KOPT-K1 (cell line): Measurements from ENCODE around the gene CA11.

Experiments
- H3K27ac ChIP-seq: fragments of 200-600 bp; sonication (generic); 2 replicates; pipeline ENCODE4 v1.5.1; 2016; ENCODE audit warnings: antibody characterized with exemption, mild to moderate bottlenecking, low read depth, low read length; ENCODE audit not compliant: poor library complexity, severe bottlenecking
- H3K36me3 ChIP-seq: fragments of 200-600 bp; sonication (generic); 2 replicates; pipeline ENCODE4 v1.5.1; 2017; ENCODE audit warnings: antibody characterized with exemption, mild to moderate bottlenecking, low read length, moderate library complexity; ENCODE audit not compliant: insufficient read depth
- H3K9me3 ChIP-seq: fragments of 200-600 bp; sonication (generic); 2 replicates; pipeline ENCODE4 v1.5.1; 2017; ENCODE audit warnings: antibody characterized with exemption, low read length, mild to moderate bottlenecking; ENCODE audit not compliant: insufficient read depth, poor library complexity, severe bottlenecking

The CA11 gene

DNA sequence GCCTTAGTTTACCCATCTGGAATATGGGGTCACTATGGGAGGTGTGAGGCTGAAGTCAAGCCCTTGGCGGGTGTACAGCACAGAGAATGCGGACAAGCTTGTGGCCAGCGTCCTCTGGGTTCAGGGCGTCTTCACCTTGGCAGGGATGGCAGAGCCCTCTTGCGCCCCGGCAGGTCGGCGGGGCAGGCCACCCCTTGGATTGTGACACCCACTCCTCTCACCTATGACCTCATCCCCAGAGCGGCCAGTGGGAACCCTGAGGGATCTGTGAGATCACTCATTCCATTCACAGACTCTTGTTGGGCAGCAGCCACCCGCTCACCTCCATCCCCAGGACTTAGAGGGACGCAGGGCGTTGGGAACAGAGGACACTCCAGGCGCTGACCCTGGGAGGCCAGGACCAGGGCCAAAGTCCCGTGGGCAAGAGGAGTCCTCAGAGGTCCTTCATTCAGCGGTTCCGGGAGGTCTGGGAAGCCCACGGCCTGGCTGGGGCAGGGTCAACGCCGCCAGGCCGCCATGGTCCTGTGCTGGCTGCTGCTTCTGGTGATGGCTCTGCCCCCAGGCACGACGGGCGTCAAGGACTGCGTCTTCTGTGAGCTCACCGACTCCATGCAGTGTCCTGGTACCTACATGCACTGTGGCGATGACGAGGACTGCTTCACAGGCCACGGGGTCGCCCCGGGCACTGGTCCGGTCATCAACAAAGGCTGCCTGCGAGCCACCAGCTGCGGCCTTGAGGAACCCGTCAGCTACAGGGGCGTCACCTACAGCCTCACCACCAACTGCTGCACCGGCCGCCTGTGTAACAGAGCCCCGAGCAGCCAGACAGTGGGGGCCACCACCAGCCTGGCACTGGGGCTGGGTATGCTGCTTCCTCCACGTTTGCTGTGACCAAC is 39.3 kb downstream of the CA11 start, which contains the start of gene SPACA4:
SPACA4 (plus strand) TSS at position 280 of the 896 bp plus-strand sequence; CDS start at position 517, 237 bp downstream.
- Histone ChIP-seq H3K36me3 (no peaks in the 10 kb centered on the region), H3K9me3 (no peaks in the 10 kb centered on the region), H3K27ac (no peak within 1 kb of the TSS)

DNA sequence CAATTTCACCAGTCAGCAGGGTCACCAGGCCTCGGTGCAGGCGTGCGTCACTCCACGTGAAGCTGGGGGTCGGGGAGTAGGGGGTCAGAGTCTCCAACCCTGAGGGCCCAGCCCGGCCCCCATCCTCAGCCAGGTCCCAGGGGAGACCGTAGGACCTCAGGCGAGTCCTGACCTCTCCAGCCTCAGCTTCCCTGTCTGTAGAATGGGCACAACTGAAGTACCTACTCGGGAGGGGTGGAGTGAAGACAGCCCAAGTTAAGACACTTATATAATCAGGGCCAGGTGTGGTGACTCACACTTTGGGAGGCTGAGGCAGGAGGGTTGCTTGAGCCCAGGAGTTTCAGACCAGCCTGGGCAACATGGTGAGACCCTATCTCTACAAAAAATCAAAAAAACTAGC is 42.1 kb downstream of the CA11 start:
- H3K36me3 ChIP-seq: no peaks in the 10 kb centered on the region
- no peak overlapping the region for H3K27ac ChIP-seq
- H3K9me3 ChIP-seq: no peaks in the 10 kb centered on the region

DNA sequence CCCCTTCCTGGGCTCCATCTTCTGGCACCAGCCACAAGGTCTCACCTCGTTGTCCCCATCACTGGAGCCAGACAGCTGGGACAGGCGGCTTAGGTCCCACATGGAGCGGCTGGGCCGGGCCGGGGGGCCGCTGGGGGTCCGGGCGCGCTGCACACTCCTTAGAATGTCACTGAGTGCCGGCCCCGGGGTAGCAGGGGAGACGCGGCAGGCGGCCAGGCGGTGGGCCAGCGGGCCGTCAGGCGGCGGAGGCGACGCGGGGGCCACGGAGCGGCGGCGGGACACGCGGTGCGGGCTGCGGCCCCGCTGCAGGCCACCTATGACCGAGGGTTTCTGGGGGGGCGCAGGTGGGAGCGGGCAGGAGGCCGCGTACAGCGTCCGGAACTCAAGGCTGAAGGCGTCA is 42.5 kb downstream of the CA11 start:
- no peak overlapping the region for H3K27ac ChIP-seq
- H3K36me3 ChIP-seq: no peaks in the 10 kb centered on the region
- H3K9me3 ChIP-seq: no peaks in the 10 kb centered on the region

DNA sequence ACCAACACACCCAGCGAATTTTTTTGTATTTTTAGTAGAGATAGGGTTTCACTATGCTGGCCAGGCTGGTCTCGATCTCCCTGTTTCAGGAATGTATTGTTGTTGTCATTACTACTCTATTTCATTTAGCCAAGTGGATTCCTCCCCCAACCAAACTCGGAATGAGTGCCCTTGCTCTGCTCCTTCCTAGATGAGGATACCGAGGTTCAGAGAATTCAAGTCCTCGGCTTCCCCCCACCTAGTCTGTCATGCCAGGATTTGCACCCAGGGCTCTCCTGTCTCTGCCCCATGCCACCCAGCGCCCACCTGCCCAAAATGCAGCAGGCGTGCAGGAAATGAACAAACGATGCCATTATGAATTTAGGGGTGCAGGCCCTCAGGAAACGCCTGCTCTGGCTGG is 43.0 kb downstream of the CA11 start:
- no peak overlapping the region for H3K27ac ChIP-seq
- no peaks in the 10 kb centered on the region for H3K36me3 ChIP-seq
- H3K9me3 ChIP-seq: no peaks in the 10 kb centered on the region

DNA sequence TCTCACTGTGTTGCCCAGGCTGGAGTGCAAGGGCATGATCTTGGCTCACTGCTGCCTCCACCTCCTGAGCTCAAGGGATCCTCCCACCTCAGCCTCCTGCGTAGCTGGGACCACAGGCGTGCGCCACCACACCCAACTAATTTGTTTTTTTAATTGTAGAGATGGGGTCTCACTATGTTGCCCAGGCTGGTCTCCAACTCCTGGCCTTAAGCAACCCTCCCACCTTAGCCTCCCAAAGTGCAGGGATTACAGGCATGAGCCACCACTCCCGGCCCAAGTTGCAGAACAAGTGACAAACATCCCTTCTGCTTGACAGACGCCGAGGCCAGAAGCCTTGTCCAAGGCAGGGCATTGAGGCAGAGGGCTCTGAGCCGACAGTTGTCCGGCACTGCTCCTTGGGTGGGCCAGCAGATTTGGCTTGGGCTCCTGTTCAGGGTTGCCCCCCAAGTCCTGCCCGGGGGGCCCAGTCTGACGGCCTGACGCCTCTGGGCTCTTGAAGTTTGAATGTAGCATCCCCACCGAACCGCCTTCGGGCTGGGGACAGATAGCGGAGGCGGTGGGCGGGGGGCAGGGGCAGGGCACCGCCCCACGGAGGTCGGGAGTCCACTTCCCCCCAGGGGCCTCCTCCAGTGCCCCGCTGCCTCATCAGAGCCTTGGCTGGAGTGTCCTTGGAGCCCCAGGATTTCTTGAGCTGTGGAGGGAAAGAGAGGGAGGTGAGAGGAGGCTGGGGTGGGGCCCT is 45.1 kb downstream of the CA11 start:
- Histone ChIP-seq H3K27ac (no peak overlapping the region), H3K9me3 (no peaks in the 10 kb centered on the region), H3K36me3 (no peaks in the 10 kb centered on the region)

DNA sequence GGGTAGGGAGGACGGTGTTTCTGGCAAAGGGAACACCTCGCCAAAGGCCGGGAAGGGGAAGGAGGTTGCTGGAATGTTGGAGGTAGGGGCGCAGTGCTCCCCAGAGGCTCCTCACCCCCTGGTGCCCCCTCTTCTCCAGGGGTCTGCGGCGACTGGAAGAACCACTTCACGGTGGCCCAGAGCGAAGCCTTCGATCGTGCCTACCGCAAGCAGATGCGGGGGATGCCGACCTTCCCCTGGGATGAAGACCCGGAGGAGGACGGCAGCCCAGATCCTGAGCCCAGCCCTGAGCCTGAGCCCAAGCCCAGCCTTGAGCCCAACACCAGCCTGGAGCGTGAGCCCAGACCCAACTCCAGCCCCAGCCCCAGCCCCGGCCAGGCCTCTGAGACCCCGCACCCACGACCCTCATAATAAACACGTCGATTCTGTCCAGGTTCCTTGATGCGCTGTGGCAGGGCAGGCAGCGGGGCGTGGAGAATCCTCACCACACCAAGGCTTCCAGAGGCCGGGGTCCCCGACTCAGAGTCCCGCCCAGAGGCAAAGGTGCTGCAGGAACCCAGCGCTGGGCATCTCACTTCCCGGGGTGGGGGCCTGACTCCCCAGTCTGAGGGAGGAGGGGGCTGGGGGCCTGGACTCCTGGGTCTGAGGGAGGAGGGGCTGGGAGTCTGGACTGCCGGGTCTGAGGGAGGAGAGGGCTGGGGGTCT is 46.8 kb downstream of the CA11 start:
- H3K27ac ChIP-seq: no peak overlapping the region
- H3K9me3 ChIP-seq: no peaks in the 10 kb centered on the region
- H3K36me3 ChIP-seq: no peaks in the 10 kb centered on the region

DNA sequence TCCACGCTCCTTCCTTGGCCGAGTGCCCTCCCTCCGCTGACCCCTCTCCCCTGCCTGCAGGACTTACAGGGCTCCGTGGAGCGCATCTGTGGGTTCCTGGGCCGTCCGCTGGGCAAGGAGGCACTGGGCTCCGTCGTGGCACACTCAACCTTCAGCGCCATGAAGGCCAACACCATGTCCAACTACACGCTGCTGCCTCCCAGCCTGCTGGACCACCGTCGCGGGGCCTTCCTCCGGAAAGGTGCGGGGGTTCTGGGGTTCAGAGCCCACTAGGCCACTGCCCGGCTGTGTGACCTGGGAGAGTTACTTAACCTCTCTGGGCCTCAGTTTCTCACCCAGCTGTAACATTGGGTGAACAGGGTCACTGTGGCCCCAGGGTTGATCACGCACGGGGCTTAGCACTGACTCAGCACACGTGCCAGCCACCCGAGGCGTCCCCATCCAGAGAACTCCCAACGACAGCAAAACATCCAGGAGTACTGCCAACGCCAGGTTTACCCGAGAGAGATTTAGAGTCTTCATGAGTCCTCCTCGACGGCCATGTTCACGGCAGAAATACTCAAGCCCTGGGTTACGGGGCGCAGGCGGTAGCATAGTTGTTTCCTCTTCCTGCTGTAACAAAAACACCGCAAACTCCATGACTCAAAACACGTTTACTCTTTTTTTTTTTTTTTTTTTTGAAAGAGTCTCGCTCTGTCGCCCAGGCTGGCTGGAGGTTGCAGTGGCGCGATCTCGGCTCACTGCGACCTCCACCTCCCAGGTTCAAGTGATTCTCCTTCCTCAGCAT is 49.1 kb downstream of the CA11 start:
- no peaks in the 10 kb centered on the region for H3K9me3 ChIP-seq
- no peaks in the 10 kb centered on the region for H3K36me3 ChIP-seq
- H3K27ac ChIP-seq: no peak overlapping the region

DNA sequence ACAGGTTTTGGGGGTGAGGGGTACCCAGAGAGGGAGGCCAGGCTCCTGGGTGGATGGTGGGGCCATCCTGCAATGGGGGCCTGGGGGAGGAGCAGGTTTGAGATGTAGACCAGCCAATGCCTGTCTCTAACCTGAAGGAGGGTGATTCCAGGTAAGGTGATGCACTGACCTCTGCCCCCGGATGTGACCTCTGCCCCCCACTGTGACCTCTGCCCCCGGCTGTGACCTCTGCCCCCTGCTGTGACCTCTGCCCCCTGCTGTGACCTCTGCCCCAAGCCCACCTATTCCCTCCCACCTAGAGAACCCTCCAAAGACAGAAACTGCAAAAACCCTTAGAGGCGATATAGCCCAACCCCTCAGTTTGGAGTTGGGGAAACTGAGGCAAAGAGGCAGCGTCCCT is 49.8 kb downstream of the CA11 start:
- Histone ChIP-seq H3K36me3 (no peaks in the 10 kb centered on the region), H3K27ac (no peak overlapping the region), H3K9me3 (no peaks in the 10 kb centered on the region)

DNA sequence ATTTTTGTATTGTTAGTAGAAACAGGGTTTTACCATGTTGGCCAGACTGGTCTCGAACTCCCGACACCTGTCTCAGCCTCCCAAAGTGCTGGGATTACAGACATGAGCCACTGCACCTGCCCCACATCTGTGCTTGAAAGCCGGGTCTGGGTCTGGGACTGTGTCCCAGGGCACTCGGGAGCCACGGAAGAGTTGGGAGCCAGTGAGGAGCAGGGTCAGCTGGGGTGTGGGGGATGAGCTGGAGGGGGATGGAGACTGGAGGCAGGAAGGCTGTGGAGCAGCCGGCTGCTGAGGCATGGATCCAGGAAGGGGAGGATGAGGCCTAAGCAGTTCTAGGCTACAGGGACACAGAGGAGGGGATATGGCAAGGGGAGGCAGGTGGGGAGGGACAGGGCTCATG is 50.2 kb downstream of the CA11 start:
- no peaks in the 10 kb centered on the region for H3K9me3 ChIP-seq
- H3K36me3 ChIP-seq: no peaks in the 10 kb centered on the region
- H3K27ac ChIP-seq: no peak overlapping the region

DNA sequence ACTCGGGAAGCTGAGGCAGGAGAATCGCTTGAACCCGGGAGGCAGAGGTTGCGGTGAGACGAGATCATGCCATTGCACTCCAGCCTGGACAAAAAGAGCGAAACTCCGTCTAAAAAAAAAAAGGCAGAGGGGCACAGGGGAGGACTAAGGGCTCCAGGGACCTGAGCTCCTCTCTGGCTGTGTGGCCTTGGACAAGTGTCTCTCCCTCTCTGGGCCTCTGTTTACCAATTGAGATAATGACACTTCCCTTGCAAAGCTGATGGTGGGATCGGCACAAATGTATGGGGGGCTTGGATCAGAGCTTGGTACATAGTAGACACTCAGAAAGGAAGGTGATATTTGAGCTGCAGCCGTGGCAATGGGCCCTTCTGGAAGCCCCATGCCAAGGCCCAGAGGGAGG is 50.8 kb downstream of the CA11 start:
- Histone ChIP-seq H3K36me3 (no peaks in the 10 kb centered on the region), H3K9me3 (no peaks in the 10 kb centered on the region), H3K27ac (no peak overlapping the region)

DNA sequence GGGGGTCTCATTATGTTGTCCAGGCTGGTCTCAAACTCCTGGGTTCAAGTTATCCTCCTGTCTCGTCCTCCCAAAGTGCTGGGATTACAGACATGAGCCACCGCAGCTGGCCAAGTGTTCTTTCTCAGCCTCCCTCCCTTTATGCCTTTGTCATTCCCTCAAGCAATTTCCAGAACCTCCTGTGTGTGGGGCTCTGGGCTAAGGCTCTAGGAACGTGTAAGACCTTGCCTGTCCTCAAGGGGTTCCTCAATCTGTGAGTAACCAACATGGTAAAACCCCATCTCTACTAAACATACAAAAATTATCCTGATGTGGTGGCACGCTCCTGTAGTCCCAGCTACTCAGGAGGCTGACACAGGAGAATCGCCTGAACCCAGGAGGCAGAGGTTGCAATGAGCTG is 55.0 kb downstream of the CA11 start:
- Histone ChIP-seq H3K36me3 (no peaks in the 10 kb centered on the region), H3K27ac (no peak overlapping the region), H3K9me3 (no peaks in the 10 kb centered on the region)

DNA sequence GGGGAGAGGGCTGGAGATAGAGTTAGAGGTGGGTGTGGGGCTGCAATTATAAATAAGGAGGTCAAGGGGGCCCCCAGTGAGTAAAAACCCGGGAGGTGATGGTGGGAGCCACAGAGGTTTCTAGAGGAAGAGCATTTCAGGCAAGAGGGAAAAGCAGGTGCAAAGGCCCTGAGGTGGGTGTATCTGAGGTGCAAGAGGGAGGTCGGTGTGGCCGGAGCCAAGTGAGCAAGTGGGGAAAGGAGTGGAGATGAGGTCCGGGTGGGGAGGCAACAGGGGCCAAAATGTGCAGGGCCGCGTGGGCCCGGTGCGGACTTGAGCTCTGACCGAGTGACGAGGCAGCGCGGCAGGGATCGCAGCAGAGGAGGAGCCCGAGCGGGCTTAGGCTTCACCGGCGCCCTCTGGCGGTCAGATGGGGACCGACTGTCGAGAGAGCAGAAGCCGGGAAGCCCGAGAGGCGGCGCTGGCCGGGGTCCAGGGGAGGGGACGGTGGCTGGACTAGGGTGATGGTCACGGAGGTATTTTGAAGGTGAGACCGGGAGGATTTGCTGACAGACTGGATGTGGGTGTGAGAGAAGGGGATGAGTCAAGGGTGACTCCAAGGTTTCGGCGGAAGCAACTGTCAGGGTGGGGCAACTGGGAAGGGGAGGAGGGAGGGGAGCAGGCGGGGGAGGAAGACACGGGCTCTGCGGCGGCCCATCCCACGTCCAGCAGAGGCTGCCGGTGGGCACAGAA is 57.2 kb downstream of the CA11 start:
- no peaks in the 10 kb centered on the region for H3K36me3 ChIP-seq
- H3K27ac ChIP-seq: no peak overlapping the region
- H3K9me3 ChIP-seq: no peaks in the 10 kb centered on the region
